Erythroblast (primary cell): Measurements from ENCODE around the gene VIT.

Source experiments
- GATA1 ChIP-seq: IDR thresholded peaks from 2 replicates; pipeline ENCODE4 v1.6.1; 2011; ENCODE audit warnings: low read depth, mild to moderate bottlenecking, control low read depth, low read length, moderate library complexity
- POLR2A ChIP-seq: IDR thresholded peaks from 2 replicates; pipeline ENCODE4 v1.6.1; 2011; ENCODE audit warnings: mild to moderate bottlenecking, low read length

DNA sequence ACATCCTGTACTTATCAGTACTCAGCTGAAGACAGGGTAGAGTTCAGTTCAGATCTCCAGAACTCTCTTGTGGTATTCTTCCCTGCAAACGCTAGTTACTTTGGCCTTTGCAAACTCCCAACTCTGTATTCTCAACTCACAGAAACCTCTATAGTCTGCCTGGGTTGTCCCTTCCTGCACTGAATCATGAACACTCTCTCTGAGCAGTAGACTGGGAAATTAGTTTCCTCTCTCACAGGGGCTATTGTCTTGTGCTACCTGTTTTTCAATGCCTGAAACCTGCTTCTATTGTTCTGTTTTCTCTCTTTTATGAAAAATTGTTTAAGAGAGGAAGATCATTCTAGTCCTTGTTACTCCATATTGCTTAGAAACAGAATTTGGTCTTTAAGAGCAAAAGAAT, 134.7 kb downstream of the VIT start:
- TF ChIP-seq POLR2A (no peak), GATA1 (no peak)
